Dermis microvascular lymphatic vessel endothelial cell (primary cell): ENCODE results near the gene ELOVL5. TPM values are rescaled to one million over a fixed set of nuclear protein-coding genes. Genes with fewer than 3 reads are reported as not detected.
"Not testable (repeated sequence)": the region's sequence is repeated elsewhere in the genome, so short reads cannot be mapped to it uniquely, and the experiment has no call there.

ENCODE experiments used
- DNase-seq, 2 donors: peaks; one replicate each; pipeline versions ENCODE4 v3.0.0 to v3.0.0-alpha.2; 2010; ENCODE audit warnings: low read depth in 2 of 2
- total RNA-seq: library from RNA; depleted of rRNA; stranded (reverse); fragments of >200 nt; gene quantifications from 2 replicates; pipeline ENCODE4 v1.2.1, GENCODE V29; 2014

The ELOVL5 gene
- 76.3 and 83.2 TPM in 2 replicates for total RNA-seq

- DNase-seq = peak; percentile 97 to 100
These were observed at the start of gene ELOVL5 for GRCh38 chr6:53348371-53349208. ELOVL5 (minus strand) TSS chr6:53348950; CDS start chr6:53295699, 53,251 bp downstream.

DNA sequence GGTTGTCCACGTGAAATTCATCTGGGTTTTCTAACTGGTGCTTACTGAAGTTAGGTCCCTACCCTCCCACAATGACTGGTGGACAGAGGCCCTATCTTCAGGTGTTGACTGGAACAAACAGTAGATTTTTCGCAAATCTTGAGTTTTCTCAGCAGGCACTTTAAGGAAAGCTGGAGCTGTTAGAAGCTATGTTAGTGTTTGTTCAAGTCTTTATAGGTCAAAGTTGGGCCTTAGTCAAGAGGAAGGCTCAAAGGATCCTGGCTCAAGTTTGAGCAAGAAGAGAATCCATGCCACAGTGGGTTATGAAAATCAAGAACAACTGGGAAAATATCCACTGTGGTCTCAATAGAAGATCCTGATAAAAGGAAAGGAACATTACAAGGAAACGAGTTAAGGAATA, 48.5 kb upstream of the ELOVL5 start:
- no peak for DNase-seq

DNA sequence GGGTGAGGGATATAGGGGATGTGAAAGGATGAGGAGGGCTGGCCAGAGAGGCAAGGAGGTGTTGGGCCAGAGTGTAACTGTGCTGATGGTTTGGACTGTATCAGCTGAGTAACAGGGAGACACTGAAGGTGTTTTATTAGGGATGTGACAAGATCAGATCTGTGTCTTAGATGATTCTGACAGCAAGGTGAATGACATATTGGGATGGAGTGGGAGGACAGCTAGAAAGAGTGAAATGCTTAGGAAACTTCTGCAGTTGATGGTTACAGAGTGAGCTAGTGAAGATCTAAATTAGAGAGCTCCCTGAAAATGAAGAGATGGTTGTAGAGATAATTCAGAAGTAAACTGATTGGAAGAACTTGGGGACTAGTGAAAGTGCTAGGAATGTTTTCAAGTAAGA, 47.2 kb upstream of the ELOVL5 start:
- DNase-seq = no peak

DNA sequence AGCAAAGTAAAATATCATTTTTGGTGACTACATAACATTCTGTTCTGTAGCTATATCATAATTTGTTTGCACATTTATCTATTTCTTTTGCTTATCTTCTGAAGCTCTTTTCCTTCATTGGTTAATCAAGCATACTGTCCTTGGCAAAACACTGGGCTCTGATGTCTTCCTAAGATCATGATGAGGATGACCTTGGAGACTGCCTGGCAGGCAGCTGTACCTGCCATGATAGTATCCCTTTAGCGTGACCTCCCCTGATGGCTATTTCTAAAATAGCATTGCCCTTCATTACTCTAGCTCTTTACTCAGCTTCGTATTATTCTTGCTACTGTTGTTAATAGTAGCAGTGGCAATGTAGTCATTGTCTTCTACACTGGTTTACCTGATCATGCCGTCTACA, 46.0 kb upstream of the ELOVL5 start:
- DNase-seq = no peak

DNA sequence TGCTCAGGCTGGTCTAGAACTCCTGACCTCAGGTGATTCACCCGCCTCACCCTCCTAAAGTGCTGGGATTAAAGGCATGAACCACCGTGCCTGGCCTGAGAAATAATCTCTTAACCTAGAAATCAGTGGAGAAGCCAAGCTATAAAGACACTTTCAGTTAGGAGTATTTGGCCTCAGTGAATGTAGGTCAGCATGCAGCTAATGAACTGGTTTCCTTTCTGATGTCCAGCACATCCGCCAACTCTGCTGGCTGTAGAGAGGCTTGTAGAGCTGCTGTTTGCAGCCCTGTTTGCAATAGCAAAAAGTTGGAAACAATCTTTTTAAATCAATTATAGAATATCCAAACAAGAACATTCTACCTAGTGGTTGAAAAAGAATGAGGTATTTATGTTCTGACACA, 42.4 kb upstream of the ELOVL5 start:
- peak; percentile 87 to 88 for DNase-seq

GRCh38 chr6:53390010-53390409, 41.3 kb upstream of the ELOVL5 start:
- DNase-seq = no peak

GRCh38 chr6:53388615-53389014, 39.9 kb upstream of the ELOVL5 start:
- not testable (repeated sequence) for DNase-seq

DNA sequence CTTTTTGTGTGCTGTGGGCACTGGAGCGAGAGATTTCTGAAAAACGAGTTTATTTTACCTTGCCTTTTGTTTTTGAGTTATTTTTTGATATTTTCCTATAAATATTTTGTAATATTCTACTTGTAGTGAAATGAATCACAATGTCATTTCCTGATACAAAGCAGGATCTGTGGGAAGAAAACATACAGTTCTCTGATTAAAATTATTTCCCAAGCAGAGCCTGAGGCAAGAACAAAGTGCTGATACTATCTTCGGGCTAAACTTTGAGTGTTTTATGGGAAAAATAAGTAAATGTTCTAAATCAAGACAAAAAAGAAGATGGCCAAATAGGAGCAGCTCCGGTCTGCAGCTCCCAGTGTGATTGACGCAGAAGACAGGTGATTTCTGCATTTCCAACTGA, 33.7 kb upstream of the ELOVL5 start:
- no peak for DNase-seq

DNA sequence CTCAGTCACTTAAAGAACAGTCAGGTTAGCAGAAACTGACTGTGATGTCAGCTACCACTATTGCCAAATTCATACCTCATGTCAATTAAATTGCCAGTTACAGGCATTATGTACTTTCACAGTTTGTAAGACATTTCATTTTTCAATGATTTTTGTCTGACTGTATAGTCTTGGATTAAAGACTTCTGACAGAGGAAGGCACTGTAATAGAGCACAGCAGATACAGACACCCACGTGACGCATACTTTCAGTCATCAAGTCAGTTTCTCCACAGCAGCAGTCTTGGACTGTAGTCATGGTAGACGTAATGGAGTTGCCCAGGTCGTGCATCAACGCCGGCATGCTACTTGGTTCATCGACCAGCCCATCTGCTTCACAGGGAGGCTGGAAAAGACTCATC, 29.5 kb upstream of the ELOVL5 start:
- DNase-seq = no peak

DNA sequence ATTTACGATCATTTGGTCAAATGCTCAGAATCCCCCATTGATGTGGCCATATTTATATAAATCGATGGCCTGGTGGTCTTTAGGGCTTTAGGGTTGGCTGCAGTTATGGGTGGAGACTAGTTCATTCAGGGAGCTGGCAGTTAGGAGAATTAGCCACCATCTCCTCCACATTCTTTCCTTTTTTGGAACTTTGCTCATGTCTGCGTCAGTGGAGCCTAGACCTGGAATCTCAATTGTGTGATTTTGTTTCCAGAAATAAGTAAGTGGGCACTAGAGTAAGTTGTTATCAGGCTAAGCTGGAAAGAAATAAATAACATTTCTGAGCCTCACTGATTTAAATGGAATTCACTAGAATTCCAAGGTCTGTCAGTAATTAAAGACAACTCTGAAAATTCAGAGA, 29.0 kb upstream of the ELOVL5 start:
- DNase-seq = no peak

DNA sequence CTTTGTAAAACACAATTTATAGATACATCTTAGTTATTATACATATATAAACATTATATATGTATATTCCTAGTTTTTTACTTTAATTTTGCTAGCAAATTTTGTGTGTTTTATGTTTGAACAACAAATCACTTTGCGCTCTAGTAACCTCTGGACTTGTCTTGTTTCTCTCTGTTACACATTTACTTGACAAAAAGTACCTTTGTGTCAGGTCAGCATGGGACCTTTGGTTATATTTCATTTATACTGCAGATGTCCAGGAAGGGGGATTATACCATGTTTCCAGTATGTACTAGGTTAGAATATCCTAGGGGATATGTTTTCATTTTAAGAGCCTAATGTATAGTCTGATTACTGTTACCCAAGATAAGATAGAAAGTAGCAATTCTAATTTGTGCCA, 28.5 kb upstream of the ELOVL5 start:
- no peak for DNase-seq

- DNase-seq = no peak
These were observed 28.0 kb upstream of the ELOVL5 start for GRCh38 chr6:53376661-53377226.

GRCh38 chr6:53375847-53376246, 27.1 kb upstream of the ELOVL5 start:
- no peak for DNase-seq

DNA sequence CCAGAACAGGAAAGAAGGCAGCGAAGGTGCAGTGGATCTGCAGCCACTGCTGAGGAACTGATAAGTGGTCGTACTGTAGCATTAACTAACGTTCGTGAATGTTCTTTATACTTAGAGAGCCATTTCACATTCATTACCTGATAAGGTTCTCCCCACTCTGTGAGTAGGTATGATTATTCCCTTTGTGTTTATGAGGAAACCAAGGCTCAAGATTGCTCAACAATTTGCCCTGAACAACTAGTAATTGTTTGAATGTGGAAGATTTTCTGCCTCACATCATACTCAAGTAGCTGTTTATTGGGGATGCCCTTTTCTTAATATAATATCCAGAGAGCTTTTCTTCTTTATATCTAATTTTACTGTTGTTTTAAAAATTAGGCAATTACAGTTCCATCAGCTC, 24.9 kb upstream of the ELOVL5 start:
- no peak for DNase-seq

DNA sequence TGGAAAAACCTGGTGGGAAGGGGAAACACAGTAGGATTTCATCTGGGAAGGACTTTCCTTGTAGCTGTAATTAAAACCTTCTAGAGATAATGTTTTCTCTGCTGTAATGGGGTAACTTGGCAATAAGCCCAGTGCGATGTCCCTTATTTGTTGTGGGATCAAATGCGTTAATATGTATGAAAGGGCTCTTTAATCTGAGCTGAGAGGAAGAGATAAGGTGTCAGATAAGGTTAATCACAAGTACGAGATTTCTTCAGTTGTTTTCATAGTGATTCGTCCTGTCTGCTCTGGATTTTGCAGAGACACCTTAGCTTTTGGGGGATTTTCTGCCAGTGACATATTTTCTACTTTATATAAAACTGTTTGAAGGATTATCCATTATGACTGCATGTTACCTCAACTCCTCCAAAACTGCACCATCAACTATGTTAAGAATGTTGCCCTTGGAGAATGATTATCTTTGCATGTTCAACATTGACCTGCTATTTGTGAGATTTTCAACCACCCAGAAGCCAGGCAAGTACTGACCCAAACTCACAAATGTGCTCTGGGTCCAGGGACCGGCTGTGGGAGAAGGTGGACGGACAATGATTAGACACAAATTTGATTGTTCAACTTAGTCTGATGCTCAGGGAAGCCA, 21.2 kb upstream of the ELOVL5 start:
- DNase-seq = no peak

- DNase-seq = no peak
These were observed 20.3 kb upstream of the ELOVL5 start for GRCh38 chr6:53369051-53369450.

GRCh38 chr6:53366128-53366641, 17.4 kb upstream of the ELOVL5 start:
- DNase-seq = no peak

DNA sequence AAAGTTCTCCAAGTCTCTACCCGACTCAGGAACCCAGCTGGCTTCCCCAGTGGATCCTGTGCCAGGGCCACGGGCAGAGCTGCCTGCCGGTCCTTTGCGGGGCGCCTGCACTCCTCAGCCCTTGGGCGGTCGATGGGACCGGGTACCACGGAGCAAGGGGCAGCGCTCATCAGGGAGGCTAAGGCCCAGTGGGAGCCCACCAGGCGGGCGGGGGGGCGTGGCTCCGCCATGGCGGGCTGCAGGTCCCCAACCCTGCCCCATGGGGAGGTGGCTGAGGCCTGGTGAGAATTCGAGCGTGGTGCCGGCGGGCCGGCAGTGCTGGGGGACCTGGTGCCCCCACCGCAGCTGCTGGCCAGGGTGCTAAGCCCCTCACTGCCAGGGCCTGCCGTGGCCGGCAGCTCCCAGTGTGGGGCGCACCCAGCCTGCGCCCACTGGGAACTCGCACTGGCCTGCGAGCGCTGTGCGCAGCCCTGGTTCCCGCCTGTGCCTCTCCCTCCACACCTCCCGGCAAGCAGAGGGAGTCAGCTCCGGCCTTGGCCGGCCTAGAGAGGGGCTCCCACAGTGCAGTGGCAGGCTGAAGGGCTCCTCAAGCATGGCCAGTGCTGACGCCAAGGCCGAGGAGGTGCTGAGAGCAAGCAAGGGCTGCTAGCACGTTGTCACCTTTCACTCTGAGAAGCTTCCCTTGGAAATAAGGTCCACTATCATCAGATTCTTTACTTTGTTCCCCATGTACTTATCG, 14.8 kb upstream of the ELOVL5 start:
- no peak for DNase-seq

- peak in 1 of 2 donors; percentile 15 for DNase-seq
These were observed 12.8 kb upstream of the ELOVL5 start for GRCh38 chr6:53361549-53362031.

DNA sequence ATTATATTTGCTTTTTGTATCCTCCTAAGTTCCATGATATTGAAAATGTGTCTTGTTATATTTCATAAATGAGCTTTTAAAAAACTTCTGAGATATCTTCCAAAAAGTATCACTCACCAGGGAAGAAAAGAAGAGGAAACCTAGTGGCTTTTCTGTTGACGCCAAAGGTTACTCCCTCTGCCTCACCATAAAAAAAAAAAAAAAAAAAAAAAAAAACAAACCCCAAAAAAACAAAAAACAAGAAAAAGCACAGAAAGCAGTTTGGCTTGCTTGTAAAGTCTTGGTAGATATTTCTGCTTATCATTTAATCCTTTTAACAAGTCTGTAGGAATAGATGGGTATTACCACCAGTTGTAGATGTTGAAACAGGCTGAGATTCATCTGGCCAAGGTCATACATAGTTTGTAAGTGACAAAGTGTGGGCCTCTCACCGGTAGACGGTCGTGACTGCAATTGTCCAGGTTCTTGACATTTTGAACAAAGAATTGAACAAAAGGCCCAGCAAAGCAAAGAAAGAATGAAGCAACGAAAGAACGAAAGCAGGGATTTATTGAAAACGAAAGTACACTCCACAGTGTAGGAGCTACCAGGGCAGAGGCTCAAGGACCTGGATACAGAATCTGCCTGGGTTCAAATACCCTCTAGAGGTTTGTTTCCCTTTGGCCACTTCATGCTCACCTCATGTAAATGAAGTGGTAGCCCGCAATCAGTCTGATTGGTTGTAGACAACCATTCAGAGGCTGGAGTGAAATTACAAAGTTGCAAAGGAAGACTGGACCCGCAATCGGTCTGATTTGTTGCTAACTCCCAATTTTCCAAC, 11.6 kb upstream of the ELOVL5 start:
- DNase-seq = no peak

GRCh38 chr6:53359843-53360092, 11.0 kb upstream of the ELOVL5 start:
- no peak for DNase-seq
